Endodermal cell (in vitro differentiated cells): Measurements from ENCODE around the gene PLEKHA8. TPM values are rescaled to one million over a fixed set of nuclear protein-coding genes. Genes with fewer than 3 reads are reported as not detected.

ENCODE experiments used
- DNase-seq: peaks from one replicate; pipeline ENCODE4 v3.0.0-alpha.2; 2017
- H3K27ac ChIP-seq: 2 replicates; pipeline ENCODE4 v1.5.1; 2013; ENCODE audit warnings: mild to moderate bottlenecking, low read depth, low read length, moderate library complexity
- H3K27me3 ChIP-seq: 2 replicates; pipeline ENCODE4 v1.6.1; 2013; ENCODE audit warnings: mild to moderate bottlenecking, low read length, moderate library complexity; ENCODE audit not compliant: insufficient read depth, control insufficient read depth, poor library complexity, severe bottlenecking
- H3K36me3 ChIP-seq: 2 replicates; pipeline ENCODE4 v1.7.0; 2013; ENCODE audit warnings: mild to moderate bottlenecking, low read length, moderate library complexity; ENCODE audit not compliant: control insufficient read depth, insufficient read depth
- H3K4me1 ChIP-seq: one replicate; pipeline ENCODE4 v1.7.0; 2013; ENCODE audit warnings: low read length; ENCODE audit not compliant: control insufficient read depth, insufficient read depth
- H3K4me3 ChIP-seq: 2 replicates; pipeline ENCODE4 v1.5.1; 2013; ENCODE audit warnings: mild to moderate bottlenecking, low read length, moderate library complexity
- H3K9ac ChIP-seq: 2 replicates; pipeline ENCODE4 v1.6.1; 2013; ENCODE audit warnings: mild to moderate bottlenecking, low read length, moderate library complexity; ENCODE audit not compliant: poor library complexity, severe bottlenecking; ENCODE audit errors: extremely low read depth
- H3K9me3 ChIP-seq: 2 replicates; pipeline ENCODE4 v1.6.1; 2013; ENCODE audit warnings: mild to moderate bottlenecking, low read length, moderate library complexity; ENCODE audit not compliant: control insufficient read depth
- H3K27ac Mint-ChIP-seq: 2 replicates; pipeline ENCODE4 v1.8.0; 2020; ENCODE audit warnings: mixed read lengths
- H3K27me3 Mint-ChIP-seq: 2 replicates; pipeline ENCODE4 v1.8.0; 2021; ENCODE audit warnings: mild to moderate bottlenecking, mixed read lengths; ENCODE audit not compliant: insufficient read depth
- H3K36me3 Mint-ChIP-seq: 2 replicates; pipeline ENCODE4 v1.8.0; 2020; ENCODE audit warnings: low read depth, mixed read lengths
- H3K4me1 Mint-ChIP-seq: 2 replicates; pipeline ENCODE4 v1.8.0; 2020; ENCODE audit warnings: mixed read lengths
- H3K4me3 Mint-ChIP-seq: 2 replicates; pipeline ENCODE4 v1.8.0; 2020; ENCODE audit warnings: mild to moderate bottlenecking, moderate library complexity, mixed read lengths
- H3K9me3 Mint-ChIP-seq: 2 replicates; pipeline ENCODE4 v1.8.0; 2020; ENCODE audit warnings: mild to moderate bottlenecking, mixed read lengths
- WGBS, 2 experiments: methylation state at CpG; one replicate each; pipeline versions ENCODE4 v1.1.5 to v1.1.7; 2013; ENCODE audit warnings: missing lambda C conversion rate in 2 of 2, mixed read lengths in 1 of 2; ENCODE audit not compliant: insufficient coverage in 1 of 2, insufficient read length in 1 of 2; 5-methylcytosine and 5-hydroxymethylcytosine counted together
- total RNA-seq, 2 donors: library from RNA; stranded (reverse); fragmentation: NEBNext Ultra II Directional in 1 of 2; extraction: Animal tissue kit (Norgen Biotek cat#: 25700) in 1 of 2; gene quantifications; 2 replicates in 1 of 2; 3 replicates in 1 of 2; pipeline ENCODE4 v1.2.1, GENCODE V29; 2021
- TF ChIP-seq, protein P1 (sequence below): fragments of 200-600 bp; sonication (generic); conservative IDR thresholded peaks from 2 replicates; pipeline ENCODE4 v1.5.0; 2021; ENCODE audit warnings: antibody characterized with exemption, mild to moderate bottlenecking

The PLEKHA8 gene
- total RNA-seq, 2 donors from 2014 or later, result 37.7 to 42.2 TPM

DNA sequence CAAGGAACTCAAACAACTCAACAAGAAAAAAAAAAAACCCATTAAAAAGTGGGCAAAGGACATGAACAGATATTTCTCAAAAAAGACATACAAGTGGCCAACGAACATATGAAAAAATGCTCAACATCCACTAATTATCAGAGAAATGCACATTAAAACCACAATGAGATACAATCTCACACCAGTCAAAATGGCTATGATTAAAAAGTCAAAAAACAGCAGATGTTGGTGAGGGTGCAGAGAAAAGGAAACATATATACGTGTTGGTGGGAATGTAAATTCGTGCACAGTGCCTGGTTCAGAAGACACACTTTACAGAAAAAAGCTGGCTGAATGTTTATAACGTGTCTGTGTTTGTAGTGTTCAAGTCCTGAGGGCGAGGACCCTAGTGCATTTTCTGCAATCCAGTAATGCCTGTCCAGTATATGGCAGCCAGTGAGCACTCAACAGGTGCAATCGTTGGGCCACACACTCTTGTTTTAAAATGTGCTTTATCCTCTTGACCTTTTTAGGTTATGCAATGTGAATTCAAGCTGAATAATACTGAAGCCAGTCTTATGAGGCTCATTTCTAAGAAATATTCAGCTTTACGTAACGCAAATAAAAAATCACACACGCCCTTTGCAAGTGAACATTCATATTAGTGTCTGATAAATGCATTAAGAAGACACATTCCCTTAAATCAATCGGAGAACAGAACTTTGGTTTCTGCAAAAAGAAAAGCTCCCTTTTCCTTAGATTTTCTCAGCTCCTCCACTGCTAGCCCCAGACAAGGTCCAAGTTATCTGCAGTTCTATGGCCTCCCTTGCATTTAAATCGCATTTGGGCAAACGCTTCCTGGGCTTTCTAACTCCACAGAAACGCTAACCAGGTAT, 105.8 kb downstream of the PLEKHA8 start:
- DNase-seq, result no peak
- Mint-ChIP-seq H3K27me3 (peaks cover 46% of the 10 kb centered on the region), H3K27ac (peak overlapping the region; percentile 80), H3K4me3 (peak overlapping the region; percentile 81), H3K9me3 (no peaks in the 10 kb centered on the region), H3K4me1 (no peaks in the 10 kb centered on the region), H3K36me3 (peaks cover 3% of the 10 kb centered on the region)
- peaks cover 6% of the 10 kb centered on the region for H3K36me3 ChIP-seq
- no peak overlapping the region for H3K9ac ChIP-seq
- peak overlapping the region; percentile 83 for H3K4me3 ChIP-seq
- WGBS, 2 experiments, result 50 to 53% methylated on average over 11 to 13 of the region's 13 CpGs
- H3K27ac ChIP-seq, result no peak overlapping the region
- TF ChIP-seq, protein P1, sequence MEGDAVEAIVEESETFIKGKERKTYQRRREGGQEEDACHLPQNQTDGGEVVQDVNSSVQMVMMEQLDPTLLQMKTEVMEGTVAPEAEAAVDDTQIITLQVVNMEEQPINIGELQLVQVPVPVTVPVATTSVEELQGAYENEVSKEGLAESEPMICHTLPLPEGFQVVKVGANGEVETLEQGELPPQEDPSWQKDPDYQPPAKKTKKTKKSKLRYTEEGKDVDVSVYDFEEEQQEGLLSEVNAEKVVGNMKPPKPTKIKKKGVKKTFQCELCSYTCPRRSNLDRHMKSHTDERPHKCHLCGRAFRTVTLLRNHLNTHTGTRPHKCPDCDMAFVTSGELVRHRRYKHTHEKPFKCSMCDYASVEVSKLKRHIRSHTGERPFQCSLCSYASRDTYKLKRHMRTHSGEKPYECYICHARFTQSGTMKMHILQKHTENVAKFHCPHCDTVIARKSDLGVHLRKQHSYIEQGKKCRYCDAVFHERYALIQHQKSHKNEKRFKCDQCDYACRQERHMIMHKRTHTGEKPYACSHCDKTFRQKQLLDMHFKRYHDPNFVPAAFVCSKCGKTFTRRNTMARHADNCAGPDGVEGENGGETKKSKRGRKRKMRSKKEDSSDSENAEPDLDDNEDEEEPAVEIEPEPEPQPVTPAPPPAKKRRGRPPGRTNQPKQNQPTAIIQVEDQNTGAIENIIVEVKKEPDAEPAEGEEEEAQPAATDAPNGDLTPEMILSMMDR, result no peak
- H3K4me1 ChIP-seq, result peaks cover 5% of the 10 kb centered on the region
- H3K27me3 ChIP-seq, result peaks cover 43% of the 10 kb centered on the region
- no peaks in the 10 kb centered on the region for H3K9me3 ChIP-seq

DNA sequence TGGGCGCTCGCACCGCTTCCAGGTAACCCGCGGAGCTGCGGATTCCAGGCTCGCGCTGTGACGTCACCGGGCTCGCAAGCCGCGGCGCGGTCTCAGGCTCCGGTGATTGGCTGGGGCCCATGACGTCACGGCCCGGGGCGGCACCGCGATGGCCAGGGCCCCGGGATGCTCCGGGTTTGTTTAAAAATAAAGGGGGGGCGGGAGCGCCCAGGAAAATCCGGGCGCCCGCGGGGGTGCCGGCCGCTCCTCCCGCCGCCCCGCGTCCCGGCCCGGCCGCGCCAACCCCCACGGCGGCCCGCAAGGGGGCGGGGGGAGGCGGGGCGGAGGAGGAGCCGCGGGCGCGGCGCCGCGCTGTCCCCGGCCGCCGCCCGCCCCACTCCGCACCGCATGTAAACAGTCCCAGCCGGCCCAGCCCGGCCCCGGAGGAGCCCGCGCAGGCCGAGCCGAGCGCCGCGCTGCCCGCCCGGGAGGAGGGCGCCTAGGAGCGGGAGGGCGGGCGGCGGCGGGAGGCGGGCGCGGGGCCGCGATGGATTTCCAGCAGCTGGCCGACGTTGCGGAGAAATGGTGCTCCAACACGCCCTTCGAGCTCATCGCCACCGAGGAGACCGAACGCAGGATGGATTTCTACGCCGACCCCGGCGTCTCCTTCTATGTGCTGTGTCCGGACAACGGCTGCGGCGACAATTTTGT, 106.5 kb downstream of the PLEKHA8 start, which contains the start of gene MTURN:
TSS of gene MTURN (plus strand) at position 376 of the 690 bp plus-strand sequence. CDS start at position 527, 151 bp downstream.
- Histone ChIP-seq H3K36me3 (no peaks in the 10 kb centered on the region), H3K9ac (no peak within 1 kb of the TSS), H3K27ac (no peak within 1 kb of the TSS), H3K4me1 (peaks cover 5% of the 10 kb centered on the region), H3K27me3 (peaks cover 43% of the 10 kb centered on the region), H3K9me3 (no peaks in the 10 kb centered on the region), H3K4me3 (peak within 1 kb of the TSS; percentile 84)
- peak within 1 kb of the TSS; percentile 80 for H3K27ac Mint-ChIP-seq
- H3K4me1 Mint-ChIP-seq, result no peaks in the 10 kb centered on the region
- WGBS, 2 experiments, result 0 to 1% methylated on average over 29 to 99 of the region's 99 CpGs
- no peaks in the 10 kb centered on the region for H3K36me3 Mint-ChIP-seq
- DNase-seq, result peak; percentile 95
- no peaks in the 10 kb centered on the region for H3K9me3 Mint-ChIP-seq
- peaks cover 46% of the 10 kb centered on the region for H3K27me3 Mint-ChIP-seq
- peak within 1 kb of the TSS; percentile 81 for H3K4me3 Mint-ChIP-seq
- TF ChIP-seq, protein P1, result no peak

DNA sequence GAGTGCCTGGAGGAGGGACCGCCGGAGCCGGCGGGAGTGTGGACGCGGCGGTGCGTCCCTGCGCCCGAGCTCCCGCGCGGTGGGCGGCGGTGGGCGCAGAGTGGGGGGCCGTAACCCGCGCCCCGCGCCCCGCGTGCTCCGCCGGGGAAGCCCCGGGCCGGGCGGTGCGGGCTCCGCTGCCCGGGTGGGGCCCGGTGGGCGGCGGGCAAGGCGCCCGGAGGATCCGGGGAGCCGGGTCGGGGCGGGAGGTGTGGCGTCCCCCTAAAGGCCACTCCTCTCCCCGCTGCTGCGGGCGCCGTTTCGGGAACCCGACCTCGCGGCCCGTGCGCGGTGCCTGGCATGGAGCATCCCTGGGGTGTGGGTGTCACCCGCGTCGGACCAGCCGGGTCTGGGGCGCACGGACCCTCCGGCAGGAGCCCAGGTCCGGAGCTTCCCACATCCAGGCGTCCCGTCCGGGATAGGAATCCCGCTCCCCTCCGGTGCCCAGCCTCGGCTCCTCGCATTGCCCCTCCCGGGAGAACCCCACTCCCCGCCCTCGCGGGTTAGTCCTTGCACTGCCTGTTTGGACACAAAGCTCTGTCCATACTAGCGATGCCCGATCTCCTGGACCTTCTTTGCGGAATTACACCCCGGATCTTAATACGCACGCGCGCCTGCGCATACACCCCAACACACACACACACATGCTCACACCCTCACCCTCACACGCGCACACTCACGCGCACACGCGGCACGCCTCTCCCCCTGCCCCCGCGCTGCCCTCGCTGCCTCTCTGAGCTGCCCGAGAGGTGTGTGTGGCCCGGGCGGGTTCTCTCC, 107.3 kb downstream of the PLEKHA8 start:
- H3K27me3 Mint-ChIP-seq, result peaks cover 46% of the 10 kb centered on the region
- no peaks in the 10 kb centered on the region for H3K9me3 Mint-ChIP-seq
- H3K27me3 ChIP-seq, result peaks cover 43% of the 10 kb centered on the region
- H3K27ac ChIP-seq, result no peak overlapping the region
- no peaks in the 10 kb centered on the region for H3K9me3 ChIP-seq
- no peak overlapping the region for H3K9ac ChIP-seq
- H3K4me1 ChIP-seq, result peaks cover 5% of the 10 kb centered on the region
- peak overlapping the region; percentile 81 for H3K4me3 Mint-ChIP-seq
- H3K4me3 ChIP-seq, result peak overlapping the region; percentile 84
- H3K36me3 ChIP-seq, result no peaks in the 10 kb centered on the region
- TF ChIP-seq, protein P1, result no peak
- WGBS, 2 experiments, result 0% methylated on average over 18 to 93 of the region's 93 CpGs
- H3K36me3 Mint-ChIP-seq, result no peaks in the 10 kb centered on the region
- DNase-seq, result peak; percentile 77
- H3K4me1 Mint-ChIP-seq, result no peaks in the 10 kb centered on the region
- peak overlapping the region; percentile 17 for H3K27ac Mint-ChIP-seq
